HG03095 (cell line): ENCODE data around the gene NR2F1-AS1.

Experiments
- ATAC-seq: cut with Tn5 transposase; IDR thresholded peaks from one replicate; pipeline ENCODE4 v1.9.1; 2021; ENCODE audit warnings: moderate library complexity; ENCODE audit not compliant: unreplicated experiment

NR2F1-AS1 gene

GRCh38 chr5:93589829-93590215 lies 8.8 kb upstream of the NR2F1-AS1 start:
- ATAC-seq, result no peak

- no peak for ATAC-seq
These were observed 8.3 kb upstream of the NR2F1-AS1 start for GRCh38 chr5:93589152-93589828.

DNA sequence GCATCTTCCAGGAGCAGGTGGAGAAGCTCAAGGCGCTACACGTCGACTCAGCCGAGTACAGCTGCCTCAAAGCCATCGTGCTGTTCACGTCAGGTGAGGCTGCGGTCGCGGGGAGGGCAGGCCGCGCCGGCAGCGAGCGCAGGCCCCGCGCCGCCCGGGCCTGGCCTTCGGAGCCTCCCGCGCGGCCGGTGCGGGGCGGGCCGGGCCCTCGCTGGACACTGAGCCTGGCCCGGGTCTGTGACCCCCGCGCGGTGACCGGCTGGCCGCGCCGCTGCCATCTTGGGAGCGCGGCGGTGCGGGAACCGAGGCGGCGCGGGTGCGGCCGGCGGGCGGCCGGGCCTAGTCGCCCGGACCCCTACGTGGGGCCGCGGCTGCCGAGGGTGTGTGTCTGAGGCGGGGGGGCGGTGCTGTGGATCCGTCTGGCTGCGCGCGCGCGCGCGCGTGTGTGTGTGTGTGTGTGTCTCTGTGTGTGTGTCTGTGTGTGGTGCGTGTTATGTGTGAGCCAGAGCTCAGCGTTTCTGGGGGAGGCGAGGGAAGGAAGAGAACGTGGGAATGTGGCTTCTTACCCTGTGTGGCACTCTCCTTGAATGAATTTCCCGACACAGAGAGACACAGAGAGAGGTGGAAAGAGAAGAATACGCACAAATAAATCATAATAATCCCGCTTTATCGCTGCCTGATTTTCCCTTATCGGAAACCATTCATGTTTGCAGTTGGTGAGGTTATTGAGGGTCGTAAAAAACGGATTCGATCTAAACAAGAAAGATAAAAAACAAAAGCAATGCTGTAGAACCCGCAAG lies 7.5 kb upstream of the NR2F1-AS1 start:
- ATAC-seq, result no peak

- no peak for ATAC-seq
These were observed 6.8 kb upstream of the NR2F1-AS1 start for GRCh38 chr5:93587597-93588351.

DNA sequence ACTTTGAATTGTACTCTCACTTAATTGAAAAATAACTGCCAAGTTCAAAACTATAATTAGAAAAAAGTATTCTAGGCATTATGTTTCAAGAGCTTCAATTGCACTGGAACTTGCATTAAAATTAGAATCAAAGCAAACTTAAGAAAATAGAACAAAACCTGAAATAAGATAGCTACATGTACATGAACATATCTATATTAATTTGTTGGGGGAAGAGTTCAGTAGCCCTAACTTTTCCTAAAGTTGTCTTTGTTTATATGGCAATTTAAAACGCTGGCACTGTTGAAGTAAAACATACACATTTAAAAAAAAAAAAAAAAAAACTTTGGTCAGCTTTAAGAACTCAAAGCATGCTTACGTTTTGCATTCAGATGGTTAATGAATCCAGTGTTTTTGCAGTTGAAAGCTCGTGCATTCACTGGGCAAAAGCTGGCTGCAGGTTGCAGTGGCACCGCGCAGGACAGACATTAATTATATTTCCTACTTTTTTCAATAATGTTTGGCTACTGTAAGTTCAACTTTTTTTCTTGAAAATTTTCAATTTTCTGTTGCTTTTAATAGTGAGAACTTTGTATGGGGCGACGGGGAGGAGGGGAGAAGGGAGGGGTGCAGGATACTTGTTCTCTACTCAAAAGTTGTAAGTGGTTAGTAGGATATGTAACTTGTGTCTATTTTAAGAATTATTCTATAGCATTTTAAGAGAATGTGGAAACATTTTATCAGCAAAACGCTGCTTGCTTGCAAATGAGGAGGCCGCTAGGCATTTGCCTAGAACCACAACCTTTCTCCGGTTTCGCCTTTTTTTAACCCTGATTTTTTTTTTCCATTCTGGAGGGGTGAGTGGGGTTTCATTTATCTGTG lies 5.9 kb upstream of the NR2F1-AS1 start:
- no peak for ATAC-seq

GRCh38 chr5:93585767-93586385 lies 4.9 kb upstream of the NR2F1-AS1 start:
- no peak for ATAC-seq

DNA sequence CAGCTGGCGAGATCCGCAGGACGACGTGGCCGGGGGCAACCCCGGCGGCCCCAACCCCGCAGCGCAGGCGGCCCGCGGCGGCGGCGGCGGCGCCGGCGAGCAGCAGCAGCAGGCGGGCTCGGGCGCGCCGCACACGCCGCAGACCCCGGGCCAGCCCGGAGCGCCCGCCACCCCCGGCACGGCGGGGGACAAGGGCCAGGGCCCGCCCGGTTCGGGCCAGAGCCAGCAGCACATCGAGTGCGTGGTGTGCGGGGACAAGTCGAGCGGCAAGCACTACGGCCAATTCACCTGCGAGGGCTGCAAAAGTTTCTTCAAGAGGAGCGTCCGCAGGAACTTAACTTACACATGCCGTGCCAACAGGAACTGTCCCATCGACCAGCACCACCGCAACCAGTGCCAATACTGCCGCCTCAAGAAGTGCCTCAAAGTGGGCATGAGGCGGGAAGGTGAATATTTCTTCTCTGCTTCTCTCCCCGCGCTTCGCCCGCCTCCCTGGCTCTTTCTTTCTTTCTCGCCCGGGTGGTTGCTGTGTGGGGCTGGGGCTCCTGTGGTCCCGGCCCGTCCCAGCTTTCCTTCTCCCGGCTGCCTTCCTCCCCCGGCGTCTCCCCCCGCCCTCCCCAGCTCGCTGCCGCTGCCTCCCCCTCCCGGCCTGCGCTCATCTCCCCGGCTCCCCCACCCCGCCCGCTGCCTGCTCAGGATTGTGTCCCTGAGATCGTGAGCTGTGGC lies 4.2 kb upstream of the NR2F1-AS1 start:
- ATAC-seq, result no peak

DNA sequence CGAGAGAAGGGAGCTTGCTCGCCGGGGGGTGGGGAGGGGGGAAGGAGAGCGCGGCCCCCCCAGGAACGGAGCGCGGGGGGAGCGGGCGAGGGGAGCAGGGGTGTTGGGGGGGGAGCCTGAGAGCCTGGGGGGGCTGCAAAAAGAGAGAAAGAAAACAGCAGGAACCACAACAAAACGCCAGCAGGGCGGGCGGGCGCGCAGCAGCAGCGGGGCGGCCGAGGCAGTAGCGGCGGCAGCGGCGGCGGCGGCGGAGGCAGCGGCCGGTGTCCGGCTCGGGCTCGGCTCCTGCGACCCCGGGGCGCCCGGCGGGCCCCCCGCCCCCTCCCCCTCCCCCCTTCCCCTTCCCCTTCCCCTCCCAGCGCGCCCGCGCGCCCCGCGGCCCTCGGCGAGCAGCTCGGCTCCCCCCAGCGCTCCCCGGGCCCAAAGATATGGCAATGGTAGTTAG lies 3.6 kb upstream of the NR2F1-AS1 start:
- ATAC-seq, result no peak

DNA sequence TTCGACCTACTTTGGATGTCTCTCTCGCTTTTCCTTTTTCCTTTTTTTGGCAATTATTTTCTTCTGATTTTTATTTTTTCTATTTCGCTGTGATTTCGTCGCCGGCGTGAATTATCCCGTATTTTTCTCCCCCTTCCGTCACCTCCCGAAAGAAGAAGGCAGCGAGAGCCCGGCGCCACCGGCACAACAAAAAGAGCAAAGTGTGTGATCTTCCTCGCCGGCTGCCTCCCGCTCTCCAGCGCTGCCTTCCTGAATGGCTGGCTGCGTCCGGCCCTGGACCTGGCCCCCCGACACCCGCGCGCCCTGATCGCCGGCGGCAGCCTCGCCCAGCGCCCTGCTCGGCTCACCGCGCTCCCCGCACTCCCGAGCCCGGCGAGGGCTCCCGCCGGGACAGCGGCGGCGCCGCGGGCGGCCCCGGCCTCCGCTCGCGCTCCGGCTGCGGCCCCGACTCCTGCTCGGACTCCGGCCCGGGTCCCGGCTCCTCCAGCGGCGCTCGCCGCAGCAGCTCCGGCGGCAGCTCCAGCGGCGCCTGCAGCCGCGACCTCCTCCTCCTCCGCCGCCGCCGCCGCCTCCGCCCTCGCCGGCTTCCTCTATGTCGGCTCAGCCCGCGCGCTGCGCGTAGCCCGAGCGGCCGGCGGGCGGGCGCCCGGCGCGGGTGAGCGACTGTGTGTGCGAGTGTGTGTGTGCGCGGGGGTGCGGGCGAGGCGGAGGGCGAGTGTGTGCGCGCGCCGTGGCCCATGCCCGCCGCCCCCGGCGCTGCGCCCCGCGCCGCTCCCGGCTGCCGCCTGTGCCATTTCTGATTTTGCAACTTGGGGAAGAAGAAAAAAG lies 3.0 kb upstream of the NR2F1-AS1 start:
- peak; percentile 43 for ATAC-seq

DNA sequence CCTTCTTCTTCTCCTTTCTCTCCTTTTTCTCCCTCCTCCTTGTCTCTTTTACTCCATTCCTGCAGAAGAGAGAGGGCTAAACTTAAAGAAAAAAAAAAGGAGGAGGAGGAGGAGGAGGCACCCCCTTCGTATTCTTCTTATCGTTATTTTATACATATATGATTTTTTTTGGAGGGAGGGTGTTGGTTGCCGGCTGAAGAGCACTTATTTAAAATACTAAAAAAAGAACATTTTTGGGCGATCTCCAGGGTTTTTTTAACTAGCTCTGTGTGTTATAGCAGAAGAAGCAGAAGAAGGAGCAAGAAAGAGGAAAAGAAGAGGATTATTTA lies 2.4 kb upstream of the NR2F1-AS1 start:
- no peak for ATAC-seq

DNA sequence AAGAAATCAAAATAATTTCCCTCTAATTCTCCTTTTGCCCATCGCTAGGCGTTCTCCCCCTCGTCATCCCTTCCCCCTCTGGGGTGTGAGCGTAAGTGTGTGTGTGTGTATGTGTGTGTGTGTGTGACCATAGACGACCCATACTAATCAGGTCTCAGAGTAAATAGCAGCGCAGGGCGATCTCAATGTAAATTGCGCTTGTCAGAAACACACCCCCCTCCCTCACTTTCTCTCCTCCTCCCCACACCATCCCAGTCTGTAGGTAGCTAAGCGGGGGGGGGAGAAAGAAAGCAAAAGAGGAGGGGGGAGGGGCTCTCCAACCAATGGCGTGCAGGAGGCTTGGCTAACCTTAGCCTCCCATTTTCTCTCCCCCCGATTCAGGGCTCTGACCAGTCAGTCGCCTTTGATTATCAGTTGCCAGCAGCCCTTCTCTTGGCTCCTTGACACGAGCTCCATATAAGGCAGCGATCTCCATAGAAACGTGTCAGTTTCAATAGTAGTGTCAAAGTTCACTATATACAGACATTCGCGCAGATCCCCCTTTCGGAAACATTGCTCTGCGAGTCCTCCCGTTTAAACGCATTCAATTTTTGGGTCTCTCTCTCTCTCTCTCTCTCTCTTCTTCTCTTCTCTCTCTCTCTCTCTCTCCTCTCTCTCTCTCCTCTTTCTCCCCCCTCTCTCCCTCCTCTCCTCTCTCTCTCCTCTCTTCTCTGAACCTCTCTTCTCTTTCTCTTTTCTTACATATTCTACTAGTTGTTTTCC lies 1.8 kb upstream of the NR2F1-AS1 start, which contains the start of gene NR2F1:
NR2F1 (plus strand) TSS at position 546 of the 762 bp plus-strand sequence. CDS start 1,802 bp downstream, outside the sequence.
- no peak for ATAC-seq

DNA sequence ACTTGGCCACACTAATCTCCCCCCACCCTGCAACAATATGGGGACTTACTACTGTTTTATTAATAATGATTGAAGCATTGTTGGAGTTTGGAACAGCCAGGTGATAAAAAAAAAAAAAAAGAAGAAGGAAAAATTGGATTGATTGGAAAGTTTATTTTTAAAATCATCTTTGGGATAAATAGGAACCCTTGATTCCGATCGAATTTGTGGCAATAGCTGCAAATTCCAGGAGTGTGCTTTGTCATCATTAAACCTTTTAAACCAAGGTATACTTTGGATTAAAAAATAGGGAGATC lies 1.1 kb upstream of the NR2F1-AS1 start:
- ATAC-seq, result no peak

- ATAC-seq, result no peak
These were observed 724 bp downstream of the NR2F1-AS1 start for GRCh38 chr5:93580063-93580926.

DNA sequence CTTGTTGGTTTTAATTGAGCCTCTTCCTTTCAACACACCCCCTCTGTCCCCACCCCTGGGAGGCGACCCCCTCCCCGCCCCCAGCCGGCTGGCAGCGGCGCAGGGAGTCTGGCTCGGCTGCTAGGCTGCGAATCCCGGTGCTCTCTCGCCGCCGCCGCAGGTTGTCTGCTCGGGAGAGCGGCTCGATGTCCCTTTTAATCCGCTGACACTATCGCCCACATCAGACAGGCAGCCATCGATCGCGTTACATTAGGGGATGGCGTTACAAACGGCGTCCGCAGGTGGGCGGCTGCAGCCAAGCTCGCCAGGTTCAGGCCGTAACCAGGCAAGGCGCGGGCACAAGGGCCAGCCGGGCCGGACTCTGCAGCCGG lies 1.3 kb downstream of the NR2F1-AS1 start:
- no peak for ATAC-seq

DNA sequence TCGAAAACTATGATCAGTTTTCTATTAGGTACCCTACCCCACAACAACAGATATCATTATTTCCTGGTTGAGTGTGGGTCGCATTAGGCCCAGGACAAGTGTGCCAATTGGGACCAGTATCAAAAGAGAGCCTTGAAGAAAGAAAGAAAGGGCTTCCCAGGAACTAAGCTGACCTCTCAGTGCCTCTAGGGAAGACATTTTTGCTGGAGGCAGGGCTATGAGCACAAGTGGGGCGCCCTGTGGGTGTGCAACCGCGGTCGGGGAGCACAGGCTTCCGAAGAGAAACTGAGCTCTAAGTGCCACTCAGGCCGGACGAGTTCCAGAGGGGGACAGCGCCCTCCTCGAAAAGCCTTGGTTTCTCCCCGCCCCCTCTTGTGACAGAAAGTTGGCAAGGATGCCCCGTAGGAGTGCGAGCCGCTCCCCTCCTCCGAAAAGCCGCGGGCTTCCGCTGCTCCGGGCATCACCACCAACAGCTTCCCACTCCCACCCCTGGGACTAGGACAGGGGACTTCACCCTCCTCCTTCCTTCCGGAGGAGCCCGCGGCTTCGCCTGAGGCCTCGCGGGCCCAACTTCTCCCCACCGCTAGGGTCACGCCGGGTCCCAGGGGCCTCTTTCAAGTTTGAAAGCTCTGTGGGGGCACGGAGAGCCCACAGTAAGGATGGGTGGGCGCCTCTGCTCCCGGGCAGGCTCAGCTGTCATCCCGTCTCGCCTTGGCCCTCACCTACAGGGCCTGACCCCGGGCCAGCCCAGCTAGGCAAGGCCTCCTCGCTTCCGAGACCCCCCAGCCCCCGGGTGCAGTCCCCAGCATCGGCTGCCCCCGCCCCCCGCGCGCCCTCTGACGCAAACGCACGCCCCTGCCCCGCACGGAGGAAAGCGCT lies 2.0 kb downstream of the NR2F1-AS1 start:
- ATAC-seq, result no peak
